Fibroblast of pulmonary artery (primary cell): ENCODE measurements around the gene DOLK.

Source experiments
- DNase-seq: peaks from one replicate; pipeline ENCODE4 v3.0.0-alpha.2; 2010; ENCODE audit warnings: low read depth
- H3K4me3 ChIP-seq: replicated peaks from 2 replicates; pipeline ENCODE4 v1.5.1; 2011; ENCODE audit warnings: low read depth, mild to moderate bottlenecking, control low read depth, low read length, moderate library complexity
- CTCF ChIP-seq: IDR thresholded peaks from 2 replicates; pipeline ENCODE4 v1.5.1; 2011; ENCODE audit warnings: mild to moderate bottlenecking, control low read depth, low read length, inconsistent platforms; ENCODE audit errors: missing control alignments

Gene DOLK

GRCh38 chr9:128906741-128907140 is 40.7 kb downstream of the DOLK start:
- no peak for TF ChIP-seq CTCF
- H3K4me3 ChIP-seq = no peak overlapping the region

GRCh38 chr9:128905964-128906363 is 41.4 kb downstream of the DOLK start:
- no peak for DNase-seq
- TF ChIP-seq CTCF = no peak
- no peak overlapping the region for H3K4me3 ChIP-seq

More at GRCh38 chr9:128906741-128907140, 40.7 kb downstream of the DOLK start:
- no peak for DNase-seq

- TF ChIP-seq CTCF = no peak
- H3K4me3 ChIP-seq = no peak overlapping the region
- no peak for DNase-seq
Observed at GRCh38 chr9:128903871-128904620, 43.4 kb downstream of the DOLK start.

- H3K4me3 ChIP-seq = no peak overlapping the region
- TF ChIP-seq CTCF = no peak
- DNase-seq = no peak
Observed at GRCh38 chr9:128903079-128903461, 44.3 kb downstream of the DOLK start.

- DNase-seq = no peak
- TF ChIP-seq CTCF = no peak
- H3K4me3 ChIP-seq = no peak overlapping the region
Observed at GRCh38 chr9:128902351-128903078, 44.9 kb downstream of the DOLK start.

GRCh38 chr9:128901822-128902221 is 45.6 kb downstream of the DOLK start:
- DNase-seq = no peak
- no peak for TF ChIP-seq CTCF
- H3K4me3 ChIP-seq = no peak overlapping the region

- TF ChIP-seq CTCF = no peak
- H3K4me3 ChIP-seq = no peak overlapping the region
- no peak for DNase-seq
Observed at GRCh38 chr9:128901379-128901778, 46.0 kb downstream of the DOLK start.
